ENCODE results near the gene MLLT1. TPM values are rescaled to one million over a fixed set of nuclear protein-coding genes. Genes with fewer than 3 reads are reported as not detected.

Gene MLLT1
- polyA plus RNA-seq, 1 experiment: 12.3 TPM

- CTCF ChIA-PET: interaction anchor here (0.6 kb wide), 1 partner anchor 139 kb away, joined by 4 read pairs; no protein-coding TSS in a partner anchor
These were observed 93.6 kb downstream of the MLLT1 start for GRCh38 chr19:6185835-6186834.

DNA sequence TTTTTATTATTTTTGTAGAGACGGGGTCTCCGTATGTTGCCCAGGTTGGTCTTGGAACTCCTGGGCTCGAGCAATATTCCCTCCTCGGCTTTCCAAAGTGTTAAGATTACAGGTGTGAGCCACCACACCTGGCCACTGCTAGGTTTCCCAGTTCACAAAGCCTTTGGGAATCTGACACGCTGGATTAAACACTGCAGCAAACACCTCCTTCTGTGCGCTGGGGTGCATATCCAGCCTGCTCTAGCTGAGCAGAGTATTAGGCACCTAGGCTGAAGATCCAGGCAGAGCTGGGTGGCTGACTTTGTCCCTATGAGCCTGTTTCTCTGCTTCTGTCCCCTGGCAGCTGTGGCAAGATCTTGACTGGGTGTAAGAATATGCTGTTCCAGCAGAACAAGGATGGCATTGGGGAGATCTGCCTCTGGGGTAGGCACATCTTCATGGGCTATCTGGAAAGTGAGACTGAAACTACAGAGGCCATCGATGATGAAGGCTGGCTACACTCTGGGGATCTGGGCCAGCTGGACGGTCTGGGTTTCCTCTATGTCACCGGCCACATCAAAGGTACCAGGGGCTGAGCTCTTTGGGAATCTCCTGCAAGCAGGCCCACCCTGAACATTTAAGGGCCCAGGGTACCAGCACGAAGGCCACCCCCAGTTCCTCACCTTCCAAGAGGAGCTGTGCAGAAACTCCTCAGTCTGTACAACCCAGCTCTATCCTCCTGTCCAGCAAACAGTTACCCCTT lies 94.5 kb downstream of the MLLT1 start:
- Histone ChIP-seq H3K9me3 (ENCODE audit: control insufficient read depth, insufficient read depth, low read length) (peaks cover 10% of the 10 kb centered on the region), H3K27ac (ENCODE audit: low read depth, low read length) (no peak overlapping the region), H3K27me3 (ENCODE audit: control insufficient read depth, insufficient read depth, low read length) (peaks cover 2% of the 10 kb centered on the region), H3K4me3 (ENCODE audit: low read depth, low read length) (no peak overlapping the region)
- CTCF ChIA-PET: interaction anchor here (0.6 kb wide), 1 partner anchor 138 kb away, joined by 4 read pairs; no protein-coding TSS in a partner anchor
- POLR2A ChIA-PET: no interaction called here
- TF ChIP-seq CTCF (IDR thresholded peaks at IDR 0.05; ENCODE audit: low read depth, low read length): no peak
- no peak for DNase-seq (ENCODE audit: low read depth, low spot score)

More at GRCh38 chr19:6185835-6186834, 93.6 kb downstream of the MLLT1 start:
- no peak for TF ChIP-seq CTCF (IDR thresholded peaks at IDR 0.05; ENCODE audit: low read depth, low read length)
- POLR2A ChIA-PET: no interaction called here
- Histone ChIP-seq H3K27ac (ENCODE audit: low read depth, low read length) (no peak overlapping the region), H3K27me3 (ENCODE audit: control insufficient read depth, insufficient read depth, low read length) (no peaks in the 10 kb centered on the region), H3K9me3 (ENCODE audit: control insufficient read depth, insufficient read depth, low read length) (peaks cover 16% of the 10 kb centered on the region), H3K4me3 (ENCODE audit: low read depth, low read length) (no peak overlapping the region)
- no peak for DNase-seq (ENCODE audit: low read depth, low spot score)

DNA sequence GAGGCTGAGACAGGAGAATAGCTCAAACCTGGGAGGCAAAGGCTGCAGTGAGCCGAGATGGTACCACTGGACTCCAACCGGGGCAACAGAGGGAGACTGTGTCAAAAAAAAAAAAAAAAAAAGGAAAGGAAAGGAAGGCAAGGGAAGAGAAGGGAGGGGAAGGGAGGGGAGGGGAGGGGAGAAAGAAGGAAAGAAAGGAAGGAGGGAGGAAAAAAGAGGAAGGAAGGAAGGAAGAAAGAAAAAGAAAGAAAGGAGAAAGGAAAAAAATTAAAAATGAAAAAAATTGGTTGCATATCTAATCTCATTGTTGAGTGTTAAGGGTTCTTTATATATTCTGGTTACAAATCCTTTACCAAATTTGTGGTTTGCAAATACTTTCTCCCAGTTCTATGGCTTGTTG lies 98.7 kb downstream of the MLLT1 start:
- CTCF ChIA-PET: interaction anchor here (0.6 kb wide), 1 partner anchor 1567 kb away, joined by 3 read pairs; the partner anchor contains the start of gene CD209
- no peak overlapping the region for H3K27ac ChIP-seq (ENCODE audit: low read depth, low read length)
- no peaks in the 10 kb centered on the region for H3K9me3 ChIP-seq (ENCODE audit: control insufficient read depth, insufficient read depth, low read length)
- POLR2A ChIA-PET: no interaction called here
- H3K4me3 ChIP-seq (ENCODE audit: low read depth, low read length): no peak overlapping the region
- no peak for TF ChIP-seq CTCF (IDR thresholded peaks at IDR 0.05; ENCODE audit: low read depth, low read length)
- no peak for DNase-seq (ENCODE audit: low read depth, low spot score)
- H3K27me3 ChIP-seq (ENCODE audit: control insufficient read depth, insufficient read depth, low read length): peaks cover 11% of the 10 kb centered on the region

GRCh38 chr19:6173190-6173589 lies 106.6 kb downstream of the MLLT1 start:
- POLR2A ChIA-PET: interaction anchor here (0.6 kb wide), 1 partner anchor 50 kb away, joined by 4 read pairs; no protein-coding TSS in a partner anchor
- DNase-seq (ENCODE audit: low read depth, low spot score): no peak
- no peak overlapping the region for H3K27ac ChIP-seq (ENCODE audit: low read depth, low read length)
- TF ChIP-seq CTCF (IDR thresholded peaks at IDR 0.05; ENCODE audit: low read depth, low read length): no peak
- H3K9me3 ChIP-seq (ENCODE audit: control insufficient read depth, insufficient read depth, low read length): no peaks in the 10 kb centered on the region
- H3K27me3 ChIP-seq (ENCODE audit: control insufficient read depth, insufficient read depth, low read length): peaks cover 3% of the 10 kb centered on the region
- H3K4me3 ChIP-seq (ENCODE audit: low read depth, low read length): no peak overlapping the region
- CTCF ChIA-PET: no interaction called here

All from AG04450 (cell line).